Measurements from ENCODE around the gene RPS3.

DNA sequence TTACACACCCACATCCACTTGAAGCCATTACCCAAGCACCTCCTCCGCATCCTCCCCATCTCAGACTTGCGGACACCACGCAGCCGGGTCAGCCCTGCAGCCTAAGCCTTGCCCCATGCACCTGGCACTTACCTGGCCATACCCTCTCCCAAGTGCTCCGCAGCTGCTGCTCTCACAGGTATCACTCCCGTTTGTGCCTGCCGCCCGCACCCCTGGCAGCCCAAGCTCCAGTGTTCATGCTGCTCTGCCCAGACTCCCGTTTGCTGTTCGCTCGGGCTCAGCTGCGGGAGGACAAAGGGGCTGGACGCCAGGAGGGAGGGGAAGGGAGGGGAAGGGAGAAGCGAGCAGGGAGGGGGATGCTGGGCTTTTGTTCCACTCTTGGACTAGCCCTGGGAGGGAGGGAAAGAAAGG is 33.6 kb downstream of the RPS3 start, which contains the start of gene KLHL35:
- TF ChIP-seq, protein P1, sequence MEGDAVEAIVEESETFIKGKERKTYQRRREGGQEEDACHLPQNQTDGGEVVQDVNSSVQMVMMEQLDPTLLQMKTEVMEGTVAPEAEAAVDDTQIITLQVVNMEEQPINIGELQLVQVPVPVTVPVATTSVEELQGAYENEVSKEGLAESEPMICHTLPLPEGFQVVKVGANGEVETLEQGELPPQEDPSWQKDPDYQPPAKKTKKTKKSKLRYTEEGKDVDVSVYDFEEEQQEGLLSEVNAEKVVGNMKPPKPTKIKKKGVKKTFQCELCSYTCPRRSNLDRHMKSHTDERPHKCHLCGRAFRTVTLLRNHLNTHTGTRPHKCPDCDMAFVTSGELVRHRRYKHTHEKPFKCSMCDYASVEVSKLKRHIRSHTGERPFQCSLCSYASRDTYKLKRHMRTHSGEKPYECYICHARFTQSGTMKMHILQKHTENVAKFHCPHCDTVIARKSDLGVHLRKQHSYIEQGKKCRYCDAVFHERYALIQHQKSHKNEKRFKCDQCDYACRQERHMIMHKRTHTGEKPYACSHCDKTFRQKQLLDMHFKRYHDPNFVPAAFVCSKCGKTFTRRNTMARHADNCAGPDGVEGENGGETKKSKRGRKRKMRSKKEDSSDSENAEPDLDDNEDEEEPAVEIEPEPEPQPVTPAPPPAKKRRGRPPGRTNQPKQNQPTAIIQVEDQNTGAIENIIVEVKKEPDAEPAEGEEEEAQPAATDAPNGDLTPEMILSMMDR (IDR thresholded peaks at IDR 0.05; ENCODE audit: extremely low read depth in 1 of 2, insufficient read depth in 1 of 2, low read depth in 1 of 2, low read length in 2 of 2): no peak
- TF ChIP-seq, protein P2, sequence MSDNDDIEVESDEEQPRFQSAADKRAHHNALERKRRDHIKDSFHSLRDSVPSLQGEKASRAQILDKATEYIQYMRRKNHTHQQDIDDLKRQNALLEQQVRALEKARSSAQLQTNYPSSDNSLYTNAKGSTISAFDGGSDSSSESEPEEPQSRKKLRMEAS (IDR thresholded peaks at IDR 0.05; ENCODE audit: insufficient read depth, insufficient read length): no peak
- no peak for TF ChIP-seq POLR2A (IDR thresholded peaks at IDR 0.05; ENCODE audit: low read depth, low read length)
- no peak for TF ChIP-seq EZH2 (IDR thresholded peaks at IDR 0.05; ENCODE audit: borderline replicate concordance, low read depth, low read length, severe bottlenecking)
- no peak for TF ChIP-seq POLR2AphosphoS5 (IDR thresholded peaks at IDR 0.05; ENCODE audit: insufficient read depth, low read depth, low read length)
- TF ChIP-seq JUN (IDR thresholded peaks at IDR 0.05; ENCODE audit: borderline replicate concordance, insufficient read depth, insufficient read length, low read depth): no peak
- no peak for TF ChIP-seq GATA2 (IDR thresholded peaks at IDR 0.05; ENCODE audit: insufficient read depth, insufficient read length, low read depth, low read length)
- TF ChIP-seq FOS (IDR thresholded peaks at IDR 0.05; ENCODE audit: borderline replicate concordance, insufficient read depth, low read length): no peak
- no peak for TF ChIP-seq MYC (IDR thresholded peaks at IDR 0.05; ENCODE audit: low read depth, low read length)

Measured in endothelial cell of umbilical vein (primary cell).